GM10266 (cell line): Measurements from ENCODE around the gene MPP4.

Experiments used
- DNase-seq: peaks from one replicate; pipeline ENCODE4 v3.0.0; 2012; ENCODE audit errors: extremely low spot score
- CTCF ChIP-seq: IDR thresholded peaks from 2 replicates; pipeline ENCODE4 v1.5.1; 2012; ENCODE audit warnings: mild to moderate bottlenecking, low read depth; ENCODE audit not compliant: control insufficient read depth, insufficient read depth; ENCODE audit errors: missing control alignments

MPP4 gene

GRCh38 chr2:201644001-201644400 lies 54.4 kb downstream of the MPP4 start:
- no peak for TF ChIP-seq CTCF

GRCh38 chr2:201643216-201643890 lies 55.1 kb downstream of the MPP4 start, which contains the start of gene TMEM237:
TSS of gene TMEM237 (minus strand) at chr2:201643503. CDS start at chr2:201643400, 103 bp downstream.
- peak; percentile 76 for DNase-seq
- no peak for TF ChIP-seq CTCF

More at GRCh38 chr2:201644001-201644400, 54.4 kb downstream of the MPP4 start:
- no peak for DNase-seq

DNA sequence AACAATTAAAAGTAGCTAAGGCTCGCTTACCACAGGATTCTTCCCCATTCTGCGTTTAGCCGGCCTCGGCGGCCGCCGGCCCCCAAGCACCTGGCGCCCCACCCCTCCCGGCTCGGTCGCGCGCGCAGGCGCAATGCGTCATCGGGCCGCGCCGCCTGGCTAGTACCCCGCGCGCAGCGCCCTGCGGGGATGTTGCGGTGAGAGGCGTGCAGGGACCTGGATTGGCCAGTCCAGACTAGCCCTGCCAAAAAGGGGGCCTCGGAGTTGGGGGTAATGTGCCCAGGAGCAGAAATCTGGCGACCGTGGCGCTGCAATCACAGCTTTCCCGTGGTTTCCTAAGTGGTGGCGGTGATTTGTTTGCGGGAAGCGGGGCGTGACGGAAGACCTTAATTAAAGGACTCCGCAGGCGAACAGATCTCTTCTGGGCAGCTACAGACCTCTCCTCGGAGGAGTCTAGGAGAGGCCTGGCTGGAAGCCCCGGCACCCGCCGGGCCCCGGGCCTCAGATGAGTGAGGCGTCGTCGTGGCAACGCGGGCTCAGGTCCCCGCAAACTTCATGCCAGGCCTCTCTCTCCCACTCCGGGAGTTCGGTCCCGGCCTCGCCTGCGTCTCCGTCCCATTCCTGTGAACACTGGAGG lies 55.7 kb downstream of the MPP4 start:
- no peak for TF ChIP-seq CTCF
- DNase-seq: peak; percentile 91

GRCh38 chr2:201642086-201642578 lies 56.3 kb downstream of the MPP4 start:
- DNase-seq: no peak
- no peak for TF ChIP-seq CTCF

DNA sequence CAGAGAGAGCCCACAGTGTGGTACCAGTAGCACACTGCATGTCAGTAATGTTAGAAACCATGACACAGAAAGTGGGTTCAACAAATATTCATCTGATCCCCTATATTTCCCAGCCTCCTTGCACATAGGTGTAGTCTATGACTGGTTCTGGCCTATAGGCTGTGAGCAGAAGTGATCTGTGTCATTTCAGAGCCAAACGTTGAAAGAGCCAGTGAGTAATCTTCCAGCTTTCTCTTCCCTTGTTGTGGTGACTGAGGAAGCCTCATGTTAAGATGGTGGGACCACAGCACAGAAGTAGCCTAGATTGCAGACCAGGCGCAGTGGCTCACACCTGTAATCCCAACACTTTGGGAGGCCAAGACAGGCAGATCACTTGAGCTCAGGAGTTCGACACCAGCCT lies 59.2 kb downstream of the MPP4 start:
- TF ChIP-seq CTCF: no peak
- no peak for DNase-seq

- TF ChIP-seq CTCF: no peak
- no peak for DNase-seq
Measured at GRCh38 chr2:201638326-201638725, 60.1 kb downstream of the MPP4 start.
